Measurements from ENCODE around the gene ARHGEF11. TPM values are rescaled to one million over a fixed set of nuclear protein-coding genes. Genes with fewer than 3 reads are reported as not detected.

Gene ARHGEF11
- total RNA-seq, 1 donor from 2014 or later, result 52.7 TPM

DNA sequence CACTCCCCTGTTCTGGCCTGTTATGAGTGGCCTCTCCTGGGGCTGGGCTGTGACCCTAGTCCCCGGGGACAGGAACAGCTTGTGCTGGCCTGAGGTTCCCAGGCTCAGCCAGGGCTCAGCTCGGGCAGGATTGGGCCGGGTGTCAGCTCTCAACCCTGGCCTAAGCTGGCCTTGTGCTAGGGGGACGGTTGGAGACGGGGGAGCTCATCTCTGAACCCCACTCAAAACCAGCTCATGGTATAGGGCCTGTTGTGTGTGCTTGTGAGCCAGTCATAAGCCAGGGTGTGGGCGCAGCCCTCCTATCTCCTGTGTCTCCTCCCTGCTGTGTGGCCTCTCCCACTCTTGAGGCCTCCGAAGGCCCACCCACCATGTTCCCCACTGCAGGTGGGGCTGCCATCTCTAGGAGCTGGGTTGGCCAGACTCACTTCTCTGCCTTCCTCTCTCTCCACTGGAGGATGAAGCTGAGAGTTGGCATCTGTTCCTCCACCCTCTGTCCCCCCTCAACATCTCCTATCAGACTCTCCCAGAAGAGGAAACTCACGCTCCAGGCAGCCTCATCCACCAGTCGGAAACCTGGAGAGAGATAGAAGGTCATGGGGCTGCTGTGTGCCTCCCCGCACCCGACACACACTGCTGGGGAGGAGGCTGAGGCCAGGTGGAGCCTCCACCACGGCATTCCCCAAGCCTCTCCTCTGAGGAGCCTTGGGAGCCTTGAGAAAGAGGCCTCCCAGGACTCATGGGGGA, 150.7 kb downstream of the ARHGEF11 start:
- H3K4me1 Mint-ChIP-seq, result peaks cover 52% of the 10 kb centered on the region
- TF ChIP-seq, protein P1, sequence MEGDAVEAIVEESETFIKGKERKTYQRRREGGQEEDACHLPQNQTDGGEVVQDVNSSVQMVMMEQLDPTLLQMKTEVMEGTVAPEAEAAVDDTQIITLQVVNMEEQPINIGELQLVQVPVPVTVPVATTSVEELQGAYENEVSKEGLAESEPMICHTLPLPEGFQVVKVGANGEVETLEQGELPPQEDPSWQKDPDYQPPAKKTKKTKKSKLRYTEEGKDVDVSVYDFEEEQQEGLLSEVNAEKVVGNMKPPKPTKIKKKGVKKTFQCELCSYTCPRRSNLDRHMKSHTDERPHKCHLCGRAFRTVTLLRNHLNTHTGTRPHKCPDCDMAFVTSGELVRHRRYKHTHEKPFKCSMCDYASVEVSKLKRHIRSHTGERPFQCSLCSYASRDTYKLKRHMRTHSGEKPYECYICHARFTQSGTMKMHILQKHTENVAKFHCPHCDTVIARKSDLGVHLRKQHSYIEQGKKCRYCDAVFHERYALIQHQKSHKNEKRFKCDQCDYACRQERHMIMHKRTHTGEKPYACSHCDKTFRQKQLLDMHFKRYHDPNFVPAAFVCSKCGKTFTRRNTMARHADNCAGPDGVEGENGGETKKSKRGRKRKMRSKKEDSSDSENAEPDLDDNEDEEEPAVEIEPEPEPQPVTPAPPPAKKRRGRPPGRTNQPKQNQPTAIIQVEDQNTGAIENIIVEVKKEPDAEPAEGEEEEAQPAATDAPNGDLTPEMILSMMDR (conservative IDR thresholded peaks at IDR 0.05), result no peak
- no peaks in the 10 kb centered on the region for H3K36me3 Mint-ChIP-seq (ENCODE audit: low read depth)
- peak overlapping the region; percentile 20 for H3K4me3 Mint-ChIP-seq
- peak overlapping the region; percentile 10 for H3K27ac Mint-ChIP-seq (ENCODE audit: unreplicated experiment)
- H3K27me3 Mint-ChIP-seq (ENCODE audit: low read depth), result peaks cover 62% of the 10 kb centered on the region
- DNase-seq (ENCODE audit: low read depth, low spot score), result no peak
- no peaks in the 10 kb centered on the region for H3K9me3 Mint-ChIP-seq

DNA sequence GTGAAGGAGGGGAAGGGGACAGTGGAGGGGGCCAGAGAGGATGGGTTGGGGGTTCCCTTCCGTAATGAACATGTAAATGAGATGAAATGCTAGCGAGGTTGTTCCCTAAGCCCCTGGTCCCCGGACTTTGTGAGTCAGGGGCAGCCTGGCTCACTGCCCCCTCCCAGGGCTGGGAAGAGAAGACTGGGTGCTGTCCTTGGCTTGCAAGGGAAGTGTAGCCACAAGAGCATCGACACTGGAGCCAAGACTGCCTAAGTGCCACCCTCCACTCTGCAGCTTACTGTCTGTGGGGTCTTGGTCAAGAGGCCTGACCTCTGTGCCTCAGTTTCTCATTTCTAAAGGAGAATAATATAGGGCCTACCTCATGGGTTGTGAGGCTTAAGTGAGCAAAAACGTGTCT, 151.5 kb downstream of the ARHGEF11 start:
- TF ChIP-seq, protein P1 (conservative IDR thresholded peaks at IDR 0.05), result no peak
- H3K4me1 Mint-ChIP-seq, result peaks cover 53% of the 10 kb centered on the region
- peak overlapping the region; percentile 63 for H3K4me3 Mint-ChIP-seq
- H3K9me3 Mint-ChIP-seq, result no peaks in the 10 kb centered on the region
- H3K27ac Mint-ChIP-seq (ENCODE audit: unreplicated experiment), result no peak overlapping the region
- no peak for DNase-seq (ENCODE audit: low read depth, low spot score)
- H3K27me3 Mint-ChIP-seq (ENCODE audit: low read depth), result peaks cover 68% of the 10 kb centered on the region
- H3K36me3 Mint-ChIP-seq (ENCODE audit: low read depth), result no peaks in the 10 kb centered on the region

DNA sequence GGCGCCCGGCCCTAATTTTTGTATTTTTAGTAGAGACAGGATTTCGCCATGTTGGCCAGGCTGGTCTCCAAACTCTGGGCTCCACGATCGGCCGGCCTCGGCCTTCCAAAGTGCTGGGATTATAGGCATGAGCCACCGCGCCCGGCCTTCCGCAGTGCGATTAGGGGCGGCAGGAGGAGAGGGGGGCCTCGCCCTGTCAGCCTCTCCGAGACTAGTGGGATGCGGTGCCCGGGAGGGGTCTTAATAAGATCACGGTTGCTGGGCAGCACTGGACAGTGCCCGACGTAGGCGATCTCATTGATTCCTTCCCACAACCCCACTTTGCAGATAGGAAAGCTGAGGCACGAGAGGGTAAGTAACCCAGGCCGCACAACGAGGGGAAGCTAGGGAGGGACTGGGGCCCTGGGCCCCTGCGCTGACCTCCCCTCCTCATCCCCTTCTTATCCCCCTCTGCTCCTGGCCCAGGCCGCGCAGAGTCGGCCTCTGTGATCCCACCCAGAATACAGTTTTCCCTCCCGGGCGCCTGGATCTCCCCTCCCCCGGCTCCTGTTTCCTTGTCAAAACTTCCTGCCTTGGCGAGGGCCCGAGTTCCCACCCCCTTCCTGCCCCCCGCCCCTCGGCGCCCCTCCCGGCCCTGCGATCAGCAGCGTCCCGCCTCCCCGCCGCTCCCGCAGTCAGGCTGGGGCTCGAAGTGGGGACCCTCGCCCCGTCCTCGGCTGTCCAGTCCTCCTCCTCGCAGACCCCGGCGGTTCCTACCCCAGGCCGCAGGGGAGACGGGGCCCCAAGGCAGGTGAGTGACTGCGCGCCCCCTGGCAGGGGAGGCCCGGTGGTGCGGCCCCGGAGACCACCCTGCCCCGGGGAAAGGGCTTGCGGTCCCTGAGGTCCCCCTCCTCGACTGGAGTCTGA, 152.2 kb downstream of the ARHGEF11 start, which contains the start of gene PEAR1:
Gene PEAR1, plus strand, starts transcription at position 671 of the 906 bp plus-strand sequence. CDS start 10,209 bp downstream, outside the sequence.
- TF ChIP-seq, protein P1 (conservative IDR thresholded peaks at IDR 0.05), result no peak
- DNase-seq (ENCODE audit: low read depth, low spot score), result peak; percentile 25
- no peak within 1 kb of the TSS for H3K27ac Mint-ChIP-seq (ENCODE audit: unreplicated experiment)
- H3K9me3 Mint-ChIP-seq, result no peaks in the 10 kb centered on the region
- H3K36me3 Mint-ChIP-seq (ENCODE audit: low read depth), result no peaks in the 10 kb centered on the region
- peak within 1 kb of the TSS; percentile 67 for H3K4me3 Mint-ChIP-seq
- peaks cover 71% of the 10 kb centered on the region for H3K27me3 Mint-ChIP-seq (ENCODE audit: low read depth)
- peaks cover 52% of the 10 kb centered on the region for H3K4me1 Mint-ChIP-seq

DNA sequence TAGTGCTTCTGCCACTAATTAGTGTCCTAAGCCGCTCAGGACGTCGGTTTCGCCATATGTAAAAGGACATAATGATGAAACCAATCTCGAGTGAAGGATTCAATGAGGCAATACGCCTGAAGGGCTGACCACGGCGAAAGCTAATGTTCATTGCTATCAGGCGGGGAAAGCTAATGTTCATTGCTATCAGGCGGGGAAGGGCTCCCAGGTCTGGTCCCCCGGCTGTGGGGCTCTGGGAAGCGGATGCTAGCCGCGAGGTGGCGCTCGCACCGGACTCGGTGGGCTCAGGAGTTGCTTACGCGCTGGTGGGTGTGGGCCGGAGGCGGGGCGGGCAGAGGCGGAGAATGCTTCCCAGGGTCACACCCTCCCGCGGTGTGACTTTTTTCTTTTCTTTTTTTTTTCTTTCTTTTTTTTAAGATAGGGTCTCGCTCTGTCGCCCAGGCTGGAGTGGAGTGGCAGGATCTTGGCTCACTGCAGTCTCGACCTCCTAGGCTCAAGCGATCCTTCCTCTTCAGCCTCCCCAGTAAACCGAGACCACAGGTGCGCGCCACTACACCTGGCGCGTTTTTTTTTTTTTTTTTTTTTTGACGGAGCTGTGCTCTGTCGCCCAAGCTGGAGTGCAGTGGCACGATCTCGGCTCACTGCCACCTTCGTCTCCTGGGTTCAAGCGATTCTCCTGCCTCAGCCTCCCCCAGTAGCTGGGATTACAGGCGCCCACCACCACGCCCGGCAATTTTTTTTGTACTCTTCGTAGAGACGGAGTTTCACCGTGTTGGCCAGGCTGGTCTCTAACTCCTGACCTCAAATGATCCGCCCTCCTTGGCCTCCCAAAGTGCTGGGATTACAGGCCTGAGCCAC, 153.1 kb downstream of the ARHGEF11 start:
- Mint-ChIP-seq H3K27me3 (ENCODE audit: low read depth) (peaks cover 68% of the 10 kb centered on the region), H3K4me1 (peaks cover 48% of the 10 kb centered on the region), H3K36me3 (ENCODE audit: low read depth) (no peaks in the 10 kb centered on the region), H3K4me3 (peak overlapping the region; percentile 72), H3K27ac (ENCODE audit: unreplicated experiment) (no peak overlapping the region), H3K9me3 (no peaks in the 10 kb centered on the region)
- TF ChIP-seq, protein P1 (conservative IDR thresholded peaks at IDR 0.05), result peak; percentile 92
- DNase-seq (ENCODE audit: low read depth, low spot score), result peak; percentile 98
